GM19395 (cell line): ENCODE data around the gene MAPK9.
"Not testable (repeated sequence)": the region's sequence is repeated elsewhere in the genome, so short reads cannot be mapped to it uniquely, and the experiment has no call there.

Experiments used
- ATAC-seq: cut with Tn5 transposase; IDR thresholded peaks from one replicate; pipeline ENCODE4 v1.9.1; 2021; ENCODE audit warnings: mild to moderate bottlenecking, moderate library complexity; ENCODE audit not compliant: unreplicated experiment

Gene MAPK9

GRCh38 chr5:180328296-180329137 lies 36.6 kb upstream of the MAPK9 start:
- peak; percentile 83 for ATAC-seq

DNA sequence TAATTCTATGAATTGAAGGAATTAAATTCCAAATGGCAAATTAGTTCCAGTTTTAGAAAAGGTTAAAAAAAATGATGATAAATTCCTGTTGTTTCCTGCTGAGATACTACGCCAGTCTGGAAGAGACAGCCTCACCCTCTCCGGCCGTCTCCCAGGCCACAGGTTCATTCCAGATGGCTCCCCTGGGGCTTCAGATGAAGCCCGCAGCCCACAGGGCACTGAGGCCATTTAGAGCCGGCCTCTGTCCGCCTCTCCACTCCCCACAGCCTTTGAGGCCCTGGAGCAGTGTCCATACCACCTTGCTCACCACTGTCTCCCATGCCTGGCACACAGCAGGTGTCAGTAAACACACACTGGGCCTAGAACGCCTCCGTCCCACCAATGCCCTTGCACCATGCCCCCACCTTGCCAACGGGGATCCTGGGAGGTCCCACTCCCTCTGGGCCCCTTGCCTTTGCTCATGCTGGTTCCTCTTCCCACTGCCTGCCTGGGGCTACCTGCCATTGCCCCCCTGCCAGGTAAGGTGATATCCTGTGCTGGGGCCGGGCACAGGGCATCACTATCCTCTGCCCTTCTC lies 35.2 kb upstream of the MAPK9 start:
- ATAC-seq: no peak

DNA sequence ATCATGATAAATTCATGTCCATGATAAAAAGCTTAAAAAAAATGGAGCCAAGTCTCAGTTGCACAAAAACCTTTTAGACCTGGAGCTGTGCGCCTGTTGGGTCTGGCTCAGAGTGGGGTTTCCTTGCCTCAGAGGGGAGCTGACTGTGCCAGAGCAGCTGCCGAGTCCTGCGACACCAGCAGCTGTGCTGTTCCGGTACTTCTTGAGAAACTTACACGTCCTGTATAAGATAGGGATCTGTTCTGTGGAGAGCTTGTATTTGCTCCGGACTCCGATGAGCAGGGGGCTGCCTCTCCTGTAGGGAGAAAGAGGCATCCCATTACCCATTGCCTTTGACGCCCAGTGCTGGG lies 32.7 kb upstream of the MAPK9 start:
- no peak for ATAC-seq

- no peak for ATAC-seq
These were observed 32.2 kb upstream of the MAPK9 start for GRCh38 chr5:180323941-180324600.

GRCh38 chr5:180323160-180323559 lies 31.3 kb upstream of the MAPK9 start:
- ATAC-seq: no peak

GRCh38 chr5:180318456-180319089 lies 26.7 kb upstream of the MAPK9 start:
- no peak for ATAC-seq

GRCh38 chr5:180316586-180316985 lies 24.7 kb upstream of the MAPK9 start:
- no peak for ATAC-seq

GRCh38 chr5:180315762-180316212 lies 23.9 kb upstream of the MAPK9 start:
- no peak for ATAC-seq

- ATAC-seq: no peak
These were observed 22.0 kb upstream of the MAPK9 start for GRCh38 chr5:180313677-180314505.

GRCh38 chr5:180311216-180311615 lies 19.3 kb upstream of the MAPK9 start:
- no peak for ATAC-seq

GRCh38 chr5:180306796-180307195 lies 14.9 kb upstream of the MAPK9 start:
- ATAC-seq: no peak

DNA sequence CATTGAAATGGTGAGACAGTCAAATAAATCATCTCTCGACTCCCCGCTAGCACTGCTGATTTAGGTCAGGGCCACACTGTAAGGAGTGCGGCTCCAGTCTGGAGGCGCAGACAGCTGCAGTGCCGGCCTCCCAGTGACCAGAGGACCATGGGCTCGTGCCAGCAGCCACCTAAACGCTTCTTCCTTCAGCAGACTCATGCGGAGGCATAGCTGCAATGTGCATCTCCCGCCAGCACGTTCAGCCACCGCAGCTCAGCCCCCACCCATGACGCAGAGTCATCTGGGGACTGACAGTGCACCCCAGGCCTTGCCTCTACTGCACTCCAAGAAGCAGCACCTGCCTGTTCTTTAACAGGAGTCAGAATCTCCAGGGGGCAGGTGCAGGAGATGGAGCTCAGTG lies 13.6 kb upstream of the MAPK9 start:
- ATAC-seq: no peak

- no peak for ATAC-seq
These were observed 12.8 kb upstream of the MAPK9 start for GRCh38 chr5:180304431-180305375.

- ATAC-seq: no peak
These were observed 12.1 kb upstream of the MAPK9 start for GRCh38 chr5:180304016-180304292.

DNA sequence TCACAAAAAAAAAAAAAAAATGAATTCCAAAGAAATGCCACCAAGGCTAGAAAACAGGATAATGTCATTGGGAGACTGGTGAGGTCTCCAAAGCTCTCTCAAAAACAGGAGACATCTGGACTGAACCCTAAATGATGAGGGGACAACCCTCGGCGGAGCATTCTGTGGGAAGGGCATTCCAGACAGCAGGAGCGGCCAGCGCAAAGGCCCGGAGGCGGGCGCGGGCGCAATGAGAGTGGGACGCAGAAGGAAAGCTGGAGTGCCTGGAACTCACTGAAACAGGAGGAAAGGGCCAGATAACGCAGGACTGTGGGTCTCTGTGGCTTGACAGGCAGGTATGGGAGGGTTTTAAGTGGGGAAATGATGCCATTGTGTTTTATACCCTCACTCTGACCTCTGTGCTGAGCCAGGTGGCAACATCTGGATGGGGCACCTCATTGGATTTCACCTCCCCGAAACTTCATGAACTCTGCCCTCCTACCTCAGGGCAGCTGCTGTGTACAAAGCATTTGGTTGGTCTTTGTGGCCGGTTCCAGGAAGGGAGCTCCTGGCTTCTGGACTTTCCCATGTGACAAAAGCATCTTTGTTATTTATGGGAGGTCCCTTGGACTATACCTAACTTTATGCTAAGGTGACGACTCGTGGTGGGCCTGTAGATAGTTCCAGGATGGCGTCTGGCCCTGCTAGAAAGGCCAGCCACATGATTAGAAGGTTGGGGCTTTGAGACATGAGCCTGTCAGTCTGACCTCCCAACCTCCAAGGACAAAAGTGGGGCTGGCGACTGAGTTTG lies 11.5 kb upstream of the MAPK9 start:
- no peak for ATAC-seq

- no peak for ATAC-seq
These were observed 10.4 kb upstream of the MAPK9 start for GRCh38 chr5:180302256-180302655.

- ATAC-seq: no peak
These were observed 9.4 kb upstream of the MAPK9 start for GRCh38 chr5:180301253-180301652.

DNA sequence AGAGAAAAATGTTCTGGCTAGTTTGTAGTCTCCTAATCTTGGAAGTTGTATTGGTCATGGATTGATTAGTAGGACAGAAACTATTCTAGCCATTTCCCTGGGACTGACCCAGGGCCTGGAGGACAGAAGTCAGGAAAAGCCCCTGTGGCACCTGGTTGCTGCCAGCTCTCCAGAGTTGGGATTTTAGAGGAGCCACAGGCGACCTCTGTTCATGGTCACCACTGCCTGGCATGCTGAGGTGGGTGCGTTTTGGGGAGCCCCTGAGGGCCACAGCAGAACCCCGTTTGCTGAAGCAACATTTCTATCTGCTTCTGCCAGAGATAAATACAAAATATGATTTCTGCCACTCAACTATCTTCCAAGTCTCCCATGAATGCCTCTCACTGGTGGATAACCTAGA lies 7.6 kb upstream of the MAPK9 start:
- no peak for ATAC-seq

DNA sequence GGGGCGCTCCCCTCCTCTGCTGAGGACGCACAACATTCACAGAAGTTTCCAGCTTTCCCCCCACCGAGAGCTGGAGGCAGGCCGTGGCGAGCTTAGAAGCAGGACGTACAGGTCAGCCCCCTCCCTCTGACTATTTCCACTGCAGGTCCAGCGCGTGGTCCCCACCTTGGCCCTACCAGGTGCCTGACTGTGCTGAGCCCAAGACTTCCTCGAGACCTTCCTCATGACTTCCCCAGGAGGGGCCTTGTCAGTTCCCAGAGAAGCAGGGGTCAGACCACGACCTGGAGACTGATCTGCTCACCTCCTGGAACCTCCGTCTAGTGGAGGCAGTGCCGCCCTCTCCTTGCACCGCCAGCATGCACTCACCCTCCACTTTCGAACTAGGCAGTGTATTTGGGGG lies 7.1 kb upstream of the MAPK9 start:
- not testable (repeated sequence) for ATAC-seq
